Activated CD4-positive, alpha-beta T cell treated with anti-CD3 and anti-CD28 coated beads, Interleukin-2, amount 10 ng/mL, durations not matched to agents 24 days and 14 days (primary cell): ENCODE measurements around the gene ANKRD2. TPM values are rescaled to one million over a fixed set of nuclear protein-coding genes. Genes with fewer than 3 reads are reported as not detected.
"Not testable (repeated sequence)": the region's sequence is repeated elsewhere in the genome, so short reads cannot be mapped to it uniquely, and the experiment has no call there.

ENCODE experiments used
- DNase-seq: peaks from one replicate; pipeline ENCODE4 v3.0.0; 2022
- H3K27ac Mint-ChIP-seq: one replicate; pipeline ENCODE4 v1.8.0; 2022; ENCODE audit warnings: mild to moderate bottlenecking, mixed read lengths
- H3K27me3 Mint-ChIP-seq: one replicate; pipeline ENCODE4 v1.8.0; 2022; ENCODE audit warnings: mixed read lengths
- H3K36me3 Mint-ChIP-seq: one replicate; pipeline ENCODE4 v1.8.0; 2022; ENCODE audit warnings: low read depth, mild to moderate bottlenecking, mixed read lengths
- H3K4me1 Mint-ChIP-seq: one replicate; pipeline ENCODE4 v1.8.0; 2021; ENCODE audit warnings: mixed read lengths
- H3K4me3 Mint-ChIP-seq: one replicate; pipeline ENCODE4 v1.8.0; 2022; ENCODE audit warnings: mild to moderate bottlenecking, moderate library complexity, mixed read lengths
- H3K9me3 Mint-ChIP-seq: one replicate; pipeline ENCODE4 v1.8.0; 2021; ENCODE audit warnings: mixed read lengths
- intact Hi-C: fragments of 100-400 bp; cut with micrococcal nuclease; formaldehyde crosslinking; loops from one replicate; pipeline ENCODE4 v1.15.1; 2023
- total RNA-seq: library from RNA; stranded (reverse); gene quantifications from 2 replicates; pipeline ENCODE4 v1.2.3, GENCODE V29; 2022

ANKRD2 gene, protein sequence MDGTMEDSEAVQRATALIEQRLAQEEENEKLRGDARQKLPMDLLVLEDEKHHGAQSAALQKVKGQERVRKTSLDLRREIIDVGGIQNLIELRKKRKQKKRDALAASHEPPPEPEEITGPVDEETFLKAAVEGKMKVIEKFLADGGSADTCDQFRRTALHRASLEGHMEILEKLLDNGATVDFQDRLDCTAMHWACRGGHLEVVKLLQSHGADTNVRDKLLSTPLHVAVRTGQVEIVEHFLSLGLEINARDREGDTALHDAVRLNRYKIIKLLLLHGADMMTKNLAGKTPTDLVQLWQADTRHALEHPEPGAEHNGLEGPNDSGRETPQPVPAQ
- not detected in 2 replicates for total RNA-seq

DNA sequence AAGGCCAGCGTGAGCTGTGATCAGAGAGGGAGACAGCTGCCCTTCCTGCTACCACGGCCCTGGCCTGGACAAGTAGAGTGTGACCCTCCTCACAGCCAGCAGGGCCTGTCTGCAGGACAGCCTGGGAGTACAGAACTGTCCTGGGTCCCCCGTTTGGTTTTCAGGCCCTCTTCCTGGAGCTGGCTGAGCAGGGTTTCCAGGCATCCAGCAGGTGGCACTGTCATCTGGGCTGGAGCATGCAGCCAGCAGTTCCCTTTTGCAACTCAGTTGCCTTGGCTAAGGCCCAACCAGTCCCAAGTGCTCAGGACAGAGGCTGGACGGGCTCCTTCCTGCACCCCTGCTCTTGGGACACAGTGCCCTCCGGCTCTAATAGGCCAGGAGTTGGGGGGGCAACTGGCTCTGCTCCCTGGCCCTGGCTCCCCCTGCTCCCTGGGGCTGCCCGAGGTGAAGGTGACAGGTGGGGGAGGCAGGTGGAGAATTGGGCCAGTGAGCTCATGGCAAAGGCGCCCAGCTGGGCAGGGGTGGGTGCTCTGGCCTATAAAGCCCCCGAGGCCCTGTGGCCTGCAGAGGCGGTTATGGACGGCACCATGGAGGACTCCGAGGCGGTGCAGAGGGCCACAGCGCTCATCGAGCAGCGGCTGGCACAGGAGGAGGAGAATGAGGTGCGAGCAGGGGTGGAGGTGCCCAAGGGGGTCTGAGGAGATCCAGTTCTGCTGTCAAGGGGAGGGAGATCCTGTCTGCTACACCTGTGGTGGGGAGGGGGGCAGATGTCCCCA lies at the start of gene ANKRD2:
Gene ANKRD2 (plus strand): TSS at position 566 of the 776 bp plus-strand sequence. CDS start 10 bp downstream, at position 576.
- peaks cover 4% of the 10 kb centered on the region for H3K27me3 Mint-ChIP-seq
- intact Hi-C loops = loop anchor here (1.0 to 10.0 kb wide), 2 partner anchors 40 to 162 kb away; partner anchors contain the start of gene ZFYVE27
- H3K4me1 Mint-ChIP-seq = no peaks in the 10 kb centered on the region
- no peaks in the 10 kb centered on the region for H3K9me3 Mint-ChIP-seq
- no peak within 1 kb of the TSS for H3K27ac Mint-ChIP-seq
- peak; percentile 87 for DNase-seq
- no peak within 1 kb of the TSS for H3K4me3 Mint-ChIP-seq
- no peaks in the 10 kb centered on the region for H3K36me3 Mint-ChIP-seq

DNA sequence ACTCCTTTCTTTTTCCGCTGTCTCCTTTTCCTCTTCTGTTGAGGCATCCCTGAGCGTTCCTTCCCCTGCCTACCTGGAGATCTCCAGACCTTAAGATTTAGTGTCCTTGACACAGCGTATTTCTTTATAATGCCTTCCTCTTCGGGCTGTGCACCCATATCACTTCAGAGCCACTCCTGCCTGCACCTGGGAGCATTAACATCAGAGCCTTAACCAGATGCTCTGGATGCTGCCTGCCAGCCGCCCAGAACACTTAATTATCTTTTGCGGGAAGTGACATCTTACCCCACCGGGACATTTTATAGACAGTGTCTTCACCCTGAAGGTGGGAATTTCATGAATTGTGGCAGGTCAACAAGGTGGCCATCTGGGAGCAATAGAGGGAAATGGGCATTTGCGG lies 49.6 kb upstream of the ANKRD2 start:
- DNase-seq = no peak
- intact Hi-C loops = no loop called here
- no peaks in the 10 kb centered on the region for H3K4me1 Mint-ChIP-seq
- no peaks in the 10 kb centered on the region for H3K9me3 Mint-ChIP-seq
- H3K27me3 Mint-ChIP-seq = peaks cover 8% of the 10 kb centered on the region
- H3K4me3 Mint-ChIP-seq = no peak overlapping the region
- H3K36me3 Mint-ChIP-seq = no peaks in the 10 kb centered on the region
- no peak overlapping the region for H3K27ac Mint-ChIP-seq

GRCh38 chr10:97525086-97525485 lies 47.5 kb upstream of the ANKRD2 start:
- peaks cover 6% of the 10 kb centered on the region for H3K27me3 Mint-ChIP-seq
- no peak overlapping the region for H3K27ac Mint-ChIP-seq
- intact Hi-C loops = no loop called here
- DNase-seq = no peak
- no peak overlapping the region for H3K4me3 Mint-ChIP-seq
- H3K36me3 Mint-ChIP-seq = no peaks in the 10 kb centered on the region
- H3K9me3 Mint-ChIP-seq = no peaks in the 10 kb centered on the region
- H3K4me1 Mint-ChIP-seq = no peaks in the 10 kb centered on the region

GRCh38 chr10:97525683-97526110 lies 46.9 kb upstream of the ANKRD2 start:
- intact Hi-C loops = no loop called here
- H3K27ac Mint-ChIP-seq = no peak overlapping the region

GRCh38 chr10:97528876-97529275 lies 43.7 kb upstream of the ANKRD2 start:
- H3K27ac Mint-ChIP-seq, DNase-seq, intact Hi-C loops, H3K4me3 Mint-ChIP-seq, H3K9me3 Mint-ChIP-seq, H3K27me3 Mint-ChIP-seq, H3K36me3 Mint-ChIP-seq, H3K4me1 Mint-ChIP-seq: not testable (repeated sequence)

More at GRCh38 chr10:97525683-97526110, 46.9 kb upstream of the ANKRD2 start:
- Mint-ChIP-seq H3K27me3 (peaks cover 6% of the 10 kb centered on the region), H3K4me1 (no peaks in the 10 kb centered on the region), H3K4me3 (no peak overlapping the region), H3K36me3 (no peaks in the 10 kb centered on the region), H3K9me3 (no peaks in the 10 kb centered on the region)
- no peak for DNase-seq

DNA sequence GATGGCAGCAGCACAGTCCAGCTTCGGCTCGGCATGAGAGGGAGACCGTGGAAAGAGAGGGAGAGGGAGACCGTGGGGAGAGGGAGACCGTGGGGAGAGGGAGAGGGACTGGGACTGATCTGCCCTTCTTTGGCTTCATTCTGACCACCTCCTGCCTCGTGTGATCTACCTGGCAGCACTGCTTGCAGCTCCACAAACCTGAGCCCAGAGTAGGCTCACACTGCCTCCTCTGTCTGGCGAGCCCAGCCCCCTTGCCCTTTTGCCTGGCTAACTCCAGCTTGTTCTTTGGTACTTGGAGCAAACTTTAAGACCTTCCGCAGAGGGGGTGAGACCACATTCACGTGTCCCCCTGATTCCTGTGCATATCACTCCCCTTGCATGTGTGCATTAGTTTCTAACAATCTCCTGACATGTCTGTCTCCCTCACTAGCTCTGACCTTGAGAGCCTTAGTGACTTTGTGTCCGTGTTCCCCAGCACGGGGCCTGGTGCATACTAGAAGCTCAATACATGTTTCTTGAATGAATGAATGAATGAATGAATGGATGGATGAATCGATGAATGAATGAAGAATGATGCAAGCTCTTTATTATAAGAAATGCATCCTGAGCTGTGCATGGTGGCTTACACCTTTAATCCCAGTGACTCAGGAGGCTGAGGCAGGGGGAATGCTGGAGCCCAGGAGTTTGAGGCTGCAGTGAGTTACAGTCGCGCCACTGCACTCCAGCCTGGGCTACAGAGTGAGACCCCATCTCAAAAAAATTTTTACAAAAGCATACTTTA lies 42.7 kb upstream of the ANKRD2 start:
- no peaks in the 10 kb centered on the region for H3K36me3 Mint-ChIP-seq
- H3K4me3 Mint-ChIP-seq = no peak overlapping the region
- H3K9me3 Mint-ChIP-seq = no peaks in the 10 kb centered on the region
- H3K27me3 Mint-ChIP-seq = peaks cover 2% of the 10 kb centered on the region
- no peaks in the 10 kb centered on the region for H3K4me1 Mint-ChIP-seq
- no peak overlapping the region for H3K27ac Mint-ChIP-seq
- intact Hi-C loops = no loop called here
- DNase-seq = no peak

DNA sequence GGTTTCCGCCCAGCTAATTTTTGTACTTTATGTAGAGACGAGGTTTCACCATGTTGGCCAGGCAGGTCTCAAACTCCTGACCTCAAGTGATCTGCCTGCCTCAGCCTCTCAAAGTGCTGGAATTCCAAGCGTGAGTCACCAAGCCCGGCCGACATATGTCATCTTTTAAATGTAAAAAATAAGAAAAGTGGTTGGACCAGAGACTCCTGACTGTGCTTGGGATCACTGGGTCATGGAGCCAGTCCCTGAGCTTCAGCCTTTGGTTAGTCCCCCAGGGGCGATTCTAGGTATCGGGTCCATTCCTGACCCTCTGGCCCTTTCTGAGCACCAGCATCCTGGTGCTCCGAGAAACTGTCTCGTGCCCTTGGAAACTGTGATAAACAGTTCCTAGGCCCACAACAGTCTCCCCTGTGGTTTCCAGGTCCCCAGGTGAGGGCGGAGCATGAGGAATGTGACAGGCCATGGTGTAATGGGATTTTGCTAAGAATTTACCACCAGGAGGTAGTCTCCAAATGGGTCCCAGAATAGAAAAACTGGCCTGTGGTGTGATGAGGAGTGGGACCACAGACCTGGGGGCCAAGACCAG lies 41.1 kb upstream of the ANKRD2 start:
- DNase-seq = no peak
- Mint-ChIP-seq H3K27me3 (peaks cover 2% of the 10 kb centered on the region), H3K4me1 (no peaks in the 10 kb centered on the region), H3K36me3 (no peaks in the 10 kb centered on the region), H3K4me3 (no peak overlapping the region), H3K27ac (no peak overlapping the region), H3K9me3 (no peaks in the 10 kb centered on the region)
- intact Hi-C loops = no loop called here

DNA sequence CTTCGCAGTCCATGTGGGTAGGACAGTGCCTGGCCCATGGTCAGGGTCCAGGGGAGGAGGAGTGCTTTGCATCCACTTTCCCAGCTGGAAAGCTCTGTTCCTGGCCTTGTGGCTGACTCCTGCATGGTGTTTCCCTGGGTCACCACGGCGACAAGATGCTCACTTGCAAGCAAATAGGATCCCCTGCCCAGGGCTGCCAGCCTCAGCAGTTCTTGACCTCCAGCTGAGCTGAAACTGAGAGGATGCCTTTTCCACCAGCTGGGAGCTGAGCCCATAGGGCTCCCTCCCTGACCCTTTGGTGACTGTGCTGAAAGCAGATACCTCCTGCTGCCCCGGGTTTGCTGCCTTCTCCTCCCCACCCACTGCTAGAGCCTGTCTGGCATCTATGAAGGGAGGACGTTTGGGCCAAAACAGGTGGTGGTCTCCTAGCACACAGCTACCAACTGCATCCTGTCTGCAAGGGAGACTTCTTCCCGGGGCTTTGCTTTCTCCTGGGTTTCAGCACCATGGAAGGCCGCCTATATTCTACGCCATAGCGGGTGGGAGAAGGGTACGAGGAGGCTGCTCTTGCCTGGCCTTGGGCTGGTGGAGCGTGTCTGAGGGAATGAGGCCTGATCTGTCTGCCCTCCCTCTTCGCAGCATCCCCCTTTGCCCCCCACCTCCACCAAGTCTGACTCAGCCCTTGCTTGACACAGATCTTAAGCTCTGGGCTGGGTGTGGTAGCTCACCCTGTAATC lies 39.5 kb upstream of the ANKRD2 start:
- H3K36me3 Mint-ChIP-seq = no peaks in the 10 kb centered on the region
- no peaks in the 10 kb centered on the region for H3K9me3 Mint-ChIP-seq
- H3K4me3 Mint-ChIP-seq = no peak overlapping the region
- DNase-seq = no peak
- peaks cover 2% of the 10 kb centered on the region for H3K27me3 Mint-ChIP-seq
- H3K4me1 Mint-ChIP-seq = no peaks in the 10 kb centered on the region
- no peak overlapping the region for H3K27ac Mint-ChIP-seq
- intact Hi-C loops = no loop called here

DNA sequence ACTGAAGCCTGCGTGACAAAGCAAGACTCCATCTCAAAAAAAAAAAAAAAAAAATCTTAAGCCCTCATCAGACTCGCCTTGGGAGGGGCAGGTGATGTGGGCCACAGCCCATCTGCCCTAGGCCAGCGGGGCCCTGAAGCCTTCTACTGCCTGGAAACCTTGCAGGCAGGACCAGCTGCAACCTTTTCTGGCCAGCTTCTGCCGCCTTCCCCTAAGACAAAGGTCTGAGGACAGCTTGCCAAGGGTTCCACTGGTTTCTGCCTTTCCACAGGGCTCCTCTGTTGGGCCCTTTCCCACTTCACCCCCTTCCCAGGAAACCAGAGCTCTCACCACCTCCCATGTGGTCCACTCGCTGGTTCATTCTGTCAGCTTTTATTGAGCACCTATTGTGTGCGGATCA lies 38.7 kb upstream of the ANKRD2 start:
- Mint-ChIP-seq H3K27me3 (peaks cover 2% of the 10 kb centered on the region), H3K36me3 (no peaks in the 10 kb centered on the region), H3K4me1 (no peaks in the 10 kb centered on the region), H3K4me3 (no peak overlapping the region), H3K27ac (no peak overlapping the region), H3K9me3 (no peaks in the 10 kb centered on the region)
- intact Hi-C loops = loop anchor here (1.0 kb wide), 1 partner anchor 19 kb away; no protein-coding TSS in a partner anchor
- no peak for DNase-seq

DNA sequence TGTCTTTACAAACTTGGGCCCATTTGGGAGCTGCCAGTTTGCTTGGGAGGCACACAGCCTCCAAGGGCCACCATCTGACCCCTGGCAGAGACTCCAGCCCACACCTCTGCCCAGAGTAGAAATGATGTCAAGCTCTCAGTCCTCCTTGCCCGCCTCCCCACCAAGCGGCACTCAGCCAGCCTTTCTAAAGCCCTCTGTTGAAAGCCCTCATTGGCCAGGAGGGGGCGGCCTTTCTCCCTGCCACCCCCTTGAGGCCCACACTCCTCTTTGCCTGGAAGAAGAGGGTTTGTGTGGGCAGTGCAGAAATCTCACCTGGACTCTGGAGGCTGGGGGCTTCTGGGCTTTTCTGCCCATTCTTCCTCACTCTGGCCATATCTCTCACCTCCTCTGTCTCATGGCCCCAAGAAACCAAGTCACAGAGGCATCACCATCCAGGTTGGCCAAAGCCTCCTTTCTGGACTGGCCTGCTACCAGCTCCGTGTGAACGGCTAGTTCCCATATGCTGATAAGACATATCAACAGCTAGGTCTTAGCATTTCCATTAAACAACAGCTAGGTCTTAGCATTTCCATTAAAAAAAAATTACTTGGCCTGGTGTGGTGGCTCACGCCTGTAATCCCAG lies 37.7 kb upstream of the ANKRD2 start:
- intact Hi-C loops = loop anchor here (1.0 kb wide), 1 partner anchor 18 kb away; no protein-coding TSS in a partner anchor
- H3K4me3 Mint-ChIP-seq = no peak overlapping the region
- no peaks in the 10 kb centered on the region for H3K4me1 Mint-ChIP-seq
- no peak overlapping the region for H3K27ac Mint-ChIP-seq
- H3K9me3 Mint-ChIP-seq = no peaks in the 10 kb centered on the region
- no peaks in the 10 kb centered on the region for H3K36me3 Mint-ChIP-seq
- H3K27me3 Mint-ChIP-seq = peaks cover 2% of the 10 kb centered on the region
- DNase-seq = peak; percentile 66

DNA sequence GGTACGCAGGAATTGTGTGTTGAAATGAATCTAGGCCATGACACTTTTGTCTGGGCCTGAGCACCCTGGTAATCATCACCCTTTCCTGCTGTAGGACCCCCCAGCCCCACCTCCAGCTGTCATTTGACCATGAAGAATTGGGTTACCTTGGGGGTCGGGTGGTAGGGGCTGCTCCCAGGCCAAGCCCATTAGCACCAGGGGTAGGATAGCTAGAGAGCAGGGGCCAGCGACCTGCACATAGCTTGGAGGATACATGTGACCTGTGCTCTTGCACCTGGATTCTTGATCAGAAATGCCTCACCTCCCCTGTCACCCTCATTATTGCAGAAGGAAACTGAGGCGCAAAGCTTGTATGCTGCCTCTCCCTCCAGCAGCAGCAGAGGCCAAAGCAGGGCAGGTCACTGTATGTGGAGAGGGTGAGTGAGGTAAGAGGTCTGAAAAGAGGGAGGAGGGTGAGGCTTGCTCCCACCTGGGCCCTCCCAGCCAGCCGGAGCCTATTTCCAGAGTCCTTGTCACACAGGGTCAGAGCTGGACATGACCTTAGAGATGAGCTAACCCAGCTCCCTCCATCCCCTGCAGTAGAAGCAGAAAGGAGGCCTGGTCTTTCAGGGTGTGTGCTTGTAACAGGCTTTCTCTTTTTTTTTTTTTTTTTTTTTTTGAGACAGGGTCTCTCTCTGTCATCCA lies 35.3 kb upstream of the ANKRD2 start:
- H3K4me1 Mint-ChIP-seq = peaks cover 7% of the 10 kb centered on the region
- intact Hi-C loops = no loop called here
- H3K27ac Mint-ChIP-seq = no peak overlapping the region
- H3K9me3 Mint-ChIP-seq = no peaks in the 10 kb centered on the region
- no peaks in the 10 kb centered on the region for H3K27me3 Mint-ChIP-seq
- DNase-seq = no peak
- no peaks in the 10 kb centered on the region for H3K36me3 Mint-ChIP-seq
- H3K4me3 Mint-ChIP-seq = no peak overlapping the region

GRCh38 chr10:97538411-97538810 lies 34.2 kb upstream of the ANKRD2 start:
- peaks cover 17% of the 10 kb centered on the region for H3K4me1 Mint-ChIP-seq
- no peaks in the 10 kb centered on the region for H3K9me3 Mint-ChIP-seq
- no peaks in the 10 kb centered on the region for H3K36me3 Mint-ChIP-seq
- DNase-seq = no peak
- H3K27ac Mint-ChIP-seq = no peak overlapping the region
- no peak overlapping the region for H3K4me3 Mint-ChIP-seq
- no peaks in the 10 kb centered on the region for H3K27me3 Mint-ChIP-seq
- intact Hi-C loops = no loop called here
